Midbrain (tissue), 1 donor: ENCODE results near the gene ERICH6.
"Not testable (repeated sequence)": the region's sequence is repeated elsewhere in the genome, so short reads cannot be mapped to it uniquely, and the experiment has no call there.

ENCODE experiments used
- DNase-seq: peaks from one replicate; lab custom pipeline; 2025; lab: John Stamatoyannopoulos, UW

The ERICH6 gene

DNA sequence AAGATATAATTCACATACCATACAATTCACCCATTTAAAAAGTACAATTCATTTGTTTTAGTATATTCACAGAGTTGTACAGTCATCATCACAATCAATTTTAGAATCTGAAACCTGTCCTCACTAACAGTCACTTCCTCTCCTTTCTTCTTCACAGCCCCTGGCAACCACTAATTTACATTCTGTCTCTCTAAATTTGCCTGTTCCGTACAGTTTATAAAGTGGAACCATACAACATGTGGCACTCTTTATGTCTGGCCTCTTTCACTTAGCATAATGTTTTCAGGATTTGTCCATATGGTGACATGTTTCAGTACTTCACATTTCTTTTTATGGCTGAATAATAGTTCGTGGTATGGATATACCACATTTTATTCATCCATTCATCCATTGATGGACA is 22.7 kb downstream of the ERICH6 start:
- DNase-seq: no peak

DNA sequence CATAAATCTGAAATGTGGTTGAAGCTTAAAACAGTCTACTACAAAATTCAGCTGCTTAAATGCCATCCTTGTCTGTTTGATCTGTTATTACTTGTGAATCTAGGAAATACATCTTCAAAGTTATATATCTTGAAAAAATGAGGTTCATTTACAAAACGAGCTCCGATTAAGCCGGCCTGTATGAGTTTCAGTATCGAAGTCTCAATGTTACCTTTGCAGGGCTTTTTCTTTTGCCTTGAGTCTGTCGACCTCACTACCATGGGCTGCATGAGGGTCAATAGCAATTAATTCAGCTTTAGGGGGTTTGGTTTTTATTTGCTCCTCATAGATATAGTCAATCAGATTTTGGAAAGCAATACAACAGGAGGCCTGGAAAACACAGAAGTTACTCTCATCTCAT is 23.2 kb downstream of the ERICH6 start:
- DNase-seq: no peak

DNA sequence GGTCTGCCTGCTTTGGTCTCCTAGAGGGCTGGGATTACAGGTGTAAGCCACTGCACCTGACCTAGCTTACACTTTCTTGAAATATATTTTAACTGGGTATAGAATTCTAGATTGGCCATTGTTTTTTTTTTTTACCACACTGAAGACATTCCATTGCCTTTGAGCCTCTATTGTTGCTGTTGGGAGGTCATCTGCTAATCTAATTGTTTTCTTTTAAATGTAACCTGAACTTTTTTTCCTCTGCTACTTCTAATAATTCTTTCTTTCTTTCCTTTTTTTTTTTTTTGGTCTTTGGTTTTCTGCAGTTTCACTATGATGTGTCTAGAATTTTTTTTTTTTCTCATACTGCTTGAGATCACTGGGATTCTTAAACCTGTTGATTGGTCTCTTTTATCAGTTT is 28.1 kb downstream of the ERICH6 start:
- no peak for DNase-seq

DNA sequence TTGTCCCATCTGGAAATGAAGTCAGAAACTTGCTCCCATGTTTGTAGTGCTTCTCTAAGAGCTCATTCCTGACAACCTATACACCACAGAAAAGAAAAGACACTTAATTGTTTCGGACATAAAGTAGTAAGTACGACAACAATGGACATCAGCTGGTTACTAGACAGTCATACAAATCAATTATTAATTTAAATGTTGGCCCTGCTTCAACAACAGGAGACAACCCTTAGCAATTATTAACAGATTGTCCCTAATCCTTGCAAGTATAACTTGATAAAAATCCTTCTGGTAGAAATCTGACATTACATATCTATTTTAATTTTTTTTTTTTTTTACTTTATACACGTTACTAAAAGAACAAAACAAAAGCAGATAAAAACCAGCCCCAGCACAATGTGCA is 29.8 kb downstream of the ERICH6 start:
- no peak for DNase-seq

DNA sequence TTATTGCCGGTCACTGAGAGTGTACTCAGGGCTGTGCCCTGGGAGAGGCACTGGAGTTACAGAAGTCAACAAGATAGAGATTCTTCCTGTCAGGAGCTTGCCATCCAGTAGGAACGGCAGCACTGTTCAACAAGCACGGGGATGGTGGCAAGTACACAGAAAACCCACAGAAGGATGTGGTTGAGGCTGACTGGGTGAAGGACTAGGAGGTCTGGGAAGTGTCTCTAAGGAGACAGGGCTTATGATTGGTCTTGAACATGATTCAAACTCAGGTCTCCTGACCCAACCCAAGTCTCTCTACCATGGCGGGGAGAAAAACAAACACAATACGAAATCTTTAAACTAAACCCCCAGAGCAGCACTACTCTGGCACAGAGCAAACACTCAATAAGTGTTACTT is 37.6 kb downstream of the ERICH6 start:
- no peak for DNase-seq

DNA sequence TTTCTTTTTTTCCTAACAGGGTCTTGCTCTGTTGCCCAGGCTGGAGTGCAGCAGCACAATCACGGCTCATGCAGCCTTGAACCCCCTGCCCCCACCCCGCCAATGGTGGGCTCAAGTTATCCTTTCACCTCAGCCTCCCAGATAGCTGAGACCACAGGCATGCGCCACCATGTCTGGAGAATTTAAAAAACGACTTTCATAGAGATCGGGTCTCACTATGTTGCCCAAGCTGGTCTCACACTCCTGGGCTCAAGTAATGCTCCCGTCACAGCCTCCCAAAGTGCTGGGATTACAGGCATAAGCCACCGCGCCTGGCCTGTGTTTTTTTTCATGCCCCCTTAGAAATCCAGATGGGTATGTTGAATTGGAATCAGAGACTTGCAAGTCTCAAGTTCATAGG is 40.3 kb downstream of the ERICH6 start:
- no peak for DNase-seq

DNA sequence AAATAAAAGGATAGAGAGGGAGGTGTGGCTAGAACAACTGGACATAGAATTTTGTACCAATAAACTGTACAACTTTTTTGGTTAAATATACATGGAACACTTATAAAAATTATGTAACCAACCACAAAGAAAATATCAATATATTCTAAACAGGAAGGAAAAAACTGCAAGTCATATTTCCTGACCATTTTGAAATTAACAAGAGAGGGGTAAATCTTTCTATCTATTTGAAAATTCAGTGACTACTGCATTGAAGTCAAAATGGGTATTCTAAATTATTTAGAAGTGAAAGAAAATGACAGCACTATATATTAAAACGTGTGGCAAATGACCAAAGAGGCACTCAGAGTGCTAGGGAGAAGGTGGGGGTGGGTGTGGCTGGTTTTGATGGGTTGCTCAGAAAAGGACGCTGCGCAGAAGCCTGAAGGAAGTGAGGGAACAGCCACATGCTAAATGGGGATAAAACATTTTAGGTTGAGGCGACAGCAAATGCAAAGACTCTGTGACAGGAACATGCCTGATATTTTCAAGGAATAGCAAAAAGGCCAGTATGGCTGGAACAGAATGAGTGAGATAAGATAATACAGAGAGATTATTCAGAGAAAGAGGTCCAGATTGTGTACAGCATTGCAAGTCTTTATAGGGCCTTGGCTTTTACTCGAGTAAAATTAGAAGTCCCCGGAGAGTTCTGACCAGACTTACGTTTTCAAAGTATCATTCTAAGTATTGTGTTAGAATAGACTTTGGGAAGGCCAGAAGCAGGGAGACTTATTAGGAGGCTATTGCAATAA is 41.1 kb downstream of the ERICH6 start:
- DNase-seq: no peak

DNA sequence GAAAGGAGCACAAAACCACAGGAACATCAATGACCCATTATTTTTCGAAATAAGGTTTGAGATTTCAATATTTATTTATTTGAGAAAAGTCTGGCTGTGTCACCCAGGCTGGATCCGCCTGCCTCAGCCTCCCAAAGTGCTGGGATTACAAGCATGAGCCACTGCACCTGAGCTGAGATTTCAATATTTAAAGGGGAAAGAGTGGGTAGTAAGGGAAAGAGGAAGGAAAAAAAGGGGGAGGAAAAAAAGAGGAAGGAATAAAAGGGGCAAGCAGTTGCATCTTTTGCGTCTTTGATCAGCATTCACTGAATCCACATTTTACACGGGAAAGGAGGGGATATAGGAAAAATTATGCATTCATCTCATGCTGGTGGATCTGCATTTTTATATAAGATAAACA is 47.4 kb downstream of the ERICH6 start:
- DNase-seq: no peak

DNA sequence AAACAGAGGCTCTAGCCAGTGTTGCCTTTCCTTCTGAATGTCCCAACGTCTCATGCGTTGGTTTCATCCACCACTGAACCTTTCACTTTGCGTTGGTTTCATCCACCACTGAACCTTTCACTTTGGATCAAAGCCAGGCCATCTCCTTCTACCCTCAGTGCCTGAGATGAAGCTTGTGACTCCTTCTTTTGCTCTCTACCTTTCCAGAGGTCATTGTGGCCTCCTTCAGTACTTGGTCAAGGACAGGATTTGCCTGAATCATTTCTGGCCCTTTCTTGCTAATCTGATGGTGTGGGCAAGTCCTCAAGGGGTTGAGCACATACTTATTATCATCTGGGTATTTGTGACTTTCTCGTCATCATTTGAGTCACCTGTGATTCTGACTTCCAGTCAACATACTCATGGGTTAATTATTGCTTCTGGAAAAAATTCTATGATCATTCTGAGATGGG is 50.6 kb downstream of the ERICH6 start:
- DNase-seq: no peak

DNA sequence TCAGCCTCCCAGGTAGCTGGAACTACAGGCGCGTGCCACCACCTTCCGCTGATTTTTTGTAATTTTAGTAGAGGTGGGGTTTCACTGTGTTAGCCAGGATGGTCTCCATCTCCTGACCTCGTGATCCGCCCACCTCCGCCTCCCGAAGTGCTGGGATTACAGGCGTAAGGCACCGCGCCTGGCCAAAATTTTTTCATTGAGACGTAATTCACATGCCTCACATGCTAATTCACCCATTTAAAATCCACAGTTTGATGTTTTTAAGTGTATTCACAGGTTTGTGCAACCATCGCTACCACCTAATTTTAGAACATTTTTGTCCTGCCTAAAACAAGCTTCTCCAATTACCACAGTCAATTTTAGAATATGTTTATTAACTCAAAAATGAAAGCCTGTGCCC is 63.5 kb downstream of the ERICH6 start:
- DNase-seq: no peak

DNA sequence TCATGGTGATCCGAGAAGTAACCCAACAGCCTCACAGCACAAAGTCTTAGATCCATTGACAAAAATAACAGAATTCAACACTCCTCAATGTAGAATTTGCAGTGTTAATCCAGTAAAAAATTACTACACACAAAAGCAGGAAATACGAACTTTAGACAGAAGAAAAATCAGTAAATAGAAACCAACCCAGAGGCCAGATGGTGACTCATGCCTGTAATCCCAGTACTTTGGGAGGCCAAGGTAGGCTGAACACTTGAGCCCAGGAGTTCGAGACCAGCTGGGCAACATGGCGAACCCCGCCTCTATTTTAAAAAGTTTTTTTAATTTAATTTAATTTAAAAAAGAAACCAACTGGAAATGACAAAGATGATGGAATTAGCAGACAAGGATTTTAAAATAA is 64.5 kb downstream of the ERICH6 start:
- no peak for DNase-seq

DNA sequence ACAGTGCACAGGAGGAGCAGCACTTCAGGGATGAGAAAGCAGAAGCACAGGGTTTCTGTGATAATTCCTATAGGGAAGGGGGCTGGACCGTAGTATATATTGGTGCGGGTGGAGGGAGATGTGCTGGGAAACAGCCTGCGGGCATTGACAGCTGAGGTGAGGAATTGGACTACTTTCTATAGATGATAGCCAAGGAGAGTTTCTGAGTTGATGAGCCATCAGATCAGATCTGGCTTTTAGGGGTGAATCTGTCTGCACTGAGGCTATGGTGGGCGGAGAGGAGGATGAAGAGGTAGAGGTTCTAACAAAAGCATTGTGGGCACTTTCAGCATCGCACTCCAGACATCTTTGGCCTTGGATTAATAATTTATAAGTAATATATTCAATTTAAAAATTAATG is 67.5 kb downstream of the ERICH6 start:
- no peak for DNase-seq

DNA sequence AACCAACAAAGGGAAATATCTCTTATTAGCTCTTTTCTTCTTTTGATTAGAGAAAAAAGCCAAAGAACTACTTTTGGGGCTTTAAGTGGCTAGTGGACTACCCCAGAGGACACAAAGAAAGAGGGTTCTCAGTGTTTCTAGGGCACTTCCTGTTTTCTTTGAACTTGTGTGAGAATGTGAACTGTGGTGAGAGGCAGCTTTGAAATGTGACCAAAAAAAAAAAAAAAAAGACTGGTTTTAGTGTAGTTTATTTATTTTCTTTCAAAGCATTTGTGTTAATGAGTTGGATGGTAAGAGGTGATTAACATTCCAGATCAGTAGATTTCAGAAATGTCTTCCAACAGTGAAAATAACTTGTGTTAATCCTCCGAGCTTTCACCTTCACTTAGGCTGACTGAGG is 68.2 kb downstream of the ERICH6 start:
- no peak for DNase-seq

DNA sequence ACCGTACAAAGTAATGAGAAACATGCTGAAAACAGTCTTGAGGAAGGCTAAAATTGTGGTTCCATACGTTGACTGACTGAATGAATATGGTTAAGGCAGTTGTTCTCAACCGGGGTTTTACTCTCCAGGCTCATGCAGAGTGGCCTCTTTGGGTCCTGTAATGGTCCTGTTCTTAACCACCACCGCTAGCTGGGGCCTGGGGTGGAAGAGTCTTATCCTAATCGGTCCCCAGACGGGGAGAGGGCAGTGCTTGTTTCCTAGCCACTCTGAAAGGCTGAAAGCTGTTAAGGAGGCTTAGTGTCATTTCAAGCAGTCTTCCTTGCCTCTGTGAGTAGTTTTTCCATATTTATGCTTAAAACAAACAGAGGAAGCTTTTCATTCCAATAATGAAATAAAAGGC is 68.6 kb downstream of the ERICH6 start:
- no peak for DNase-seq

DNA sequence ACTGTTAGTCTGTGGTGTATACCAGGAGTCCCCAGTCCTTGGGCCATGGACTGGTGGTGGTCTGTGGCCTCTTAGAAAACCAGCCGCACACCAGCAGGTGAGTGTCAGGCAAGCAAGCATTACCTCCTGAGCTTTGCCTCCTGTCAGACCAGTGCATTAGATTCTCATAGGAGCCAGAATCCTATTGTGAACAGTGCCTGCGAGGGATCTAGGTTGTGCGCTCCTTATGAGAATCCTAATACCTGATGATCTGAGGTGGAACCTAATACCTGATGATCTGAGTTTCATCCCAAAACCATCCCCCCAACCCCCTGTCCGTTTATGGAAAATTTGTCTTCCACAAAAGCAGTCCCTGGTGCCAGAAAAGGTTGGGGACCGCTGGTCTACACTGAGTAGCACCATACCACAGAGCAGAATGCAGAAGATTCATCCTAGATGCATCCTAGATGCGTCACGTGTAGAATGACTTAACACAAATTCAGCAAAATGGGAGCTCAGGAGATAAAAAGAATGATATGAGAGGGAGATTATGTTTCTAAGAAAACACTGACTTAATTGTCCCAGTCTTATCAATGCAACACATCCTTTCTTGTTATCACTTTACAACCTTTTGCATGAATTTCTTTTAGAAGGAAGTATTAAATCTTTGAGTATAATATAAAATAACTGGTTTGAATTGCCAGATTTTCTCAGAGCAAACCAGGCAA is 72.1 kb downstream of the ERICH6 start:
- DNase-seq: no peak

DNA sequence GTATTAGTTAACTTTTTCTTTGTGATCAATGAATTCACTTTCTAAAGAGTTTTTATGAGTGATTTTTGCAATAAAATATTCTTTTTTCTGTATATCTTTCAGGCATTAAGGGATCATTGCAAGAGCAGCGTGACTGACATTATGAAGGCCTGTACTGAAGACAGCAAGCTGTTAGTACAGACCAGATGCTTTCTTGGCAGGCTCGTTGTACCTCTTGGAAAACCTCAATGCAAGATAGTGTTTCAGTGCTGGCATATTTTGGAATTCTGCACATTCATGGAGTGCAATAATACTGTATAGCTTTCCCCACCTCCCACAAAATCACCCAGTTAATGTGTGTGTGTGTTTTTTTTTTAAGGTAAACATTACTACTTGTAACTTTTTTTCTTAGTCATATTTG is 76.2 kb downstream of the ERICH6 start:
- DNase-seq: no peak

DNA sequence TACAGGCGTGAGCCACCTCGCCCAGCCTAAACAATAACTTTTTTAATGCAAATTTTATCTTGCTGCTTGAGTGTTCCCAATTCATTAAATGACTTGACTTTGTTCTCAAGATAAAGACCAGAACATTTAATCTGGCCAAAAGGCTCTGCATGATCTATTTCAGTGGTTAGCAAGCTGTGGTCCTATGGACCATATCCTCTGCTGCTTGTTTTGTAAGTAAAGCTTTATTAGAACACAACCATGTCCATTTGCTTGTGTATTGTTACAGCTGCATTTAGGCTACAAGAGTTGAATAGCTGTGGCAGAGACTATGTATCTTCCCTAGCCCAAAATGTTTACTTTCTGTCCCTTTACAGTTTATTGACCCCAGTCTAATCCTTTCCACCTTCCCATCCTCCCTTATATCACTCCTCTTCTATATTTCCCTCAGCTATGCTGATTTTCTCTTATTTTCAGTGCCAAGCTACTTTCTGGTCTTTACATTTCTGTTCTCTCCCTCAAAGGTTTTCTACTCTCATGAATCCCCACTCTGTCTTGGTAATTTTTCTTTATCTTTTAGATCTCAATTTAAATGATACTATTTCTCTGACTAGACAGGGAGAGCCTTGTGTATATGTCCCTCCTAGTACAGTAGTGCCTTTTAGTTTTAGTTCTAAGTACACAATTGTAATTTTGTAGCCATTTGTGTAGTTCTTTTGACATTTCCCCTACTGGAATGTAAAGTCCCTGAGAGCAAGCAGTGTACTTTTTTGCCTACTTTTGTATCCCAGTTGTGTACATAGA is 77.4 kb downstream of the ERICH6 start:
- DNase-seq: no peak

DNA sequence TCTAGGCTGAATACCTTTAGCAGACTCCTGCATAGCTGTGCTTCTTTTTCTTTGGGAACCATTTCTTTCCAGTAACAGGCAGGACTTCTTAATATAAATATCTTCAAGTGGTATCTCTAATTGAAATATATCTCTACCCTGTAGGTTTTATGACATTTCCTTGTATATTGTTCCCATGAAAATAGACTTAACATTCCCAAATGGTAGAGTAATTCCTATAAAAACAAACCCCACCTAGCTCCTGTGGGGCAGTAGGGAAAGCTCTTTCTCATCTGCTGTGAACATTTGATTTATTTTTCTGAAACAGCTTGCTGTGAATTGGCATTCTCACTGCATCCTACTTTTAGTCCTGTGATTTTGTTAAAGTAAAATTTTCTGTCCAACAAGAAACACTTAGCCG is 79.8 kb downstream of the ERICH6 start:
- DNase-seq: no peak

DNA sequence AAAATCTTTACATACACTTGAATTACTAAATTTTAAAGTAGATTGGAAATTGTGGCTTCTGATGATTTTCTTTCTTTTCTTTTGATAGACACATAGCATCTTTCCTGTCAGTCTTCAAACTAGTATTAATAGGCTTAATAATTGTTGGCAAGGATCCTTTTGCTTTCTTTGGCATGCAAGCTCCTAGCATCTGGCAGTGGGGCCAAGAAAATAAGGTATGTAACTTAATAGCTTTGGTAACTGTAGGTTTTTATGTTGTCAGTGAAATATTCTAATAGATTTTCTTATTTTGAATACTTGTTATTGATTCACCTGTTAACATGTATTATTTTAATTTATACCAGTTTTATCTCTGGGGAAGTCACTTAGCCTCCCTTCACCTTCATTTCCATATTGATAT is 80.8 kb downstream of the ERICH6 start:
- DNase-seq: not testable (repeated sequence)

DNA sequence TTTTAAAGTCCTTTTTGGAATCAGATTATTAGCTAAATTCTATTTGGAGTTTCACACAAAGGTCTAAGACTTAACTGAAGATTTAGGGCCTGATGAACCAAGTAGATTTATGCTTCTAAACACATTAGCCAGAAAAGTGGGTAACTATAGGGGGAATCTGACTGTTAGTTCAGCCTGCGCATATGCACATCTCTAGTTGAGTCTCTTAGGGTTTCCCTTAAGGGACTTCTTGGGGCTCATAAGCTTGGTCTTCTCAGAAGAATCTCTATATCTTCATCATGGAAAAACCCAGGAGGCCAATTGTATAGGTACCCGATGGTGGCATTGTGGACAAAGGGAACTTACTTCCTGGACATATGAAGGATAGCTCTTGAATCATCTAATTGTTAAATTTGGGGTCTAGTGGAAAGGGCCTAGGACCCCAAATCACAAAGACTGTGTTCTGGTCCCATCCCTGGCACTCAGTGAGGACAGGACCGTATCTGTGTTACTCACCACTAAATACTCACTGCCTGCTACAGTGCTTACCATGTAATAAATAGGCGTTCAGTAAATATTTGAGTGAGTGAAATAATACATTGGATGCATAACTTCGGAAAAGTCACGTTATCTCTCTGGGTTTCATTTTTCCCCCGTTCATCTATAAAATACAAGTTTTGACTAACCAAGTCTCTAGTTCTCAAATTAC is 83.6 kb downstream of the ERICH6 start:
- no peak for DNase-seq

DNA sequence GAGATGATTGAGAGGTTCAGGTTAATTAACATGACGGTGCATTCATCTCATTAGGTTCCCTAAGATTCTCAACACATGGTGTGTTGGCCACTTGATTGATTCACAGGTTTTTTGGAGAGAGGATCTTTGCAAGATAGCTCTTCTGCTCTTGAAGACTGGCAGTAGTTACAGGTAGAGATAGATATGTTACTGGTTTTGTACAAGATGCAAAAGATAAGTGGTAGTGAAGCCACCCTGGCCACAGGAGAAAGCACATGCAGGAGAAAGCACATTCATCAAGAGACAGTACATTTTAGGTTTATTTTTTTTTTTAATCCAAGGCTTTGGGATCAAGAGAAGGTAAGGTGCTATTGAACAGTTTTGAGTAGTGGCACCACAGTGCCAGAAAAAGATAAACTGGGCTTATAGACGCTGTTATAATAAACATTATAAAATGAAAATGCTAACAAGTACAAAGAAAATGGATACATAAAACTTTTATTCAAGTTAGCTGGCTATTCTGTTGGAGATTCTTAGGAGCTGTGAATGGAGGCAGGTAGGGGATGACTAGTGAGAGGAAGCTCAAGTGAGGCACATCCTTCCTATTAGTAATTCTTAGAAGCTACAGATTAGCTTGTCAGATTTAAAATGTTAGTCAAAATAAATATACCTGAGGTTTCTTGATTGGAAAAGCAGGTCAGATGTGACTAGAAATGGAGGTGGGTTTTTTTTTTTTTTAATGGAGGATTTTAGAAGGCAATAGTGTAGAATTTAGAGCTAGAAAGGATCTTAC is 89.8 kb downstream of the ERICH6 start:
- DNase-seq: no peak

DNA sequence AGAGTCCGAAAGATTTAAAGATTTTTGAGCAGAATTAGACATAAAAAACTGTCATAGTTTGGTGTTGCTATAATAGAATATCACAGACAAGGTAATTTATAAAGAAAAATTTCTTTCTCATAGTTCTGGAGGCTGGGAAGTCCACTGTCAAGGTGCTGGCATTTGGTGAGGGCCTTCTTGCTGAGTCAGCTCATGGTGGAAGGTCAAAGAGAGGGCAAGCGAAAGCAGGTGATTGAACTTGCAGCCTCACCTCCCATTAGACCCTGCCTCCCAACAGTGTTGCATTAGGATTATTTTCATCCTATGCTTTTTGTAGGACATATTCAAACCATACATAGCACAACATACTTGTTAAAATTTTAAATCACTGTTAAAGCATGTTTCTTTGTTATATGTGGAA is 90.7 kb downstream of the ERICH6 start:
- DNase-seq: no peak
